Panc1 (cell line): ENCODE data around the gene CACNA1E. TPM values are rescaled to one million over a fixed set of nuclear protein-coding genes. Genes with fewer than 3 reads are reported as not detected.

Source experiments
- ATAC-seq: fragments of 200-7000 bp; cut with Tn5 transposase; 2 replicates; pipeline ENCODE4 v1.9.1; 2020; ENCODE audit warnings: mild to moderate bottlenecking, moderate library complexity
- BruUV-seq: library from RNA; stranded (reverse); fragments of 400-500 nt; replicated peaks from 2 replicates; lab custom pipeline; 2021; lab: Mats Ljungman, UMichigan
- CTCF ChIA-PET: fragments of 300-600 bp; sonication (Branson Sonifier 250); formaldehyde crosslinking; loops from one replicate; lab custom pipeline; 2022; ENCODE audit warnings: antibody characterized with exemption; lab: Charles Lee
- POLR2A ChIA-PET: fragments of 300-600 bp; sonication (Branson Sonifier 250); formaldehyde crosslinking; loops from one replicate; lab custom pipeline; 2022; ENCODE audit warnings: antibody characterized with exemption; lab: Charles Lee
- DNase-seq: peaks from one replicate; pipeline ENCODE4 v3.0.0-alpha.2; 2010; ENCODE audit warnings: low read depth, low spot score
- H3K27ac ChIP-seq: 2 replicates; pipeline ENCODE4 v1.5.1; 2011; ENCODE audit warnings: mild to moderate bottlenecking, low read length, inconsistent platforms
- H3K27me3 ChIP-seq: fragments of 200-500 bp; sonication (Bioruptor generic); 2 replicates; pipeline ENCODE4 v1.6.0; 2014; ENCODE audit warnings: low read length, inconsistent platforms; ENCODE audit not compliant: control insufficient read depth, insufficient read depth
- H3K36me3 ChIP-seq: fragments of 200-500 bp; sonication (Bioruptor generic); 2 replicates; pipeline ENCODE4 v1.5.1; 2014; ENCODE audit warnings: inconsistent platforms, mild to moderate bottlenecking, low read length, moderate library complexity; ENCODE audit not compliant: control insufficient read depth, insufficient read depth
- H3K4me1 ChIP-seq: 2 replicates; pipeline ENCODE4 v1.5.1; 2011; ENCODE audit warnings: inconsistent platforms, mild to moderate bottlenecking, low read length, moderate library complexity; ENCODE audit not compliant: control insufficient read depth, insufficient read depth
- H3K4me3 ChIP-seq, 2 experiments: 2 replicates each; pipeline ENCODE4 v1.5.1; 2011 to 2012; ENCODE audit warnings: low read depth in 2 of 2, low read length in 2 of 2, mild to moderate bottlenecking in 2 of 2, inconsistent platforms in 1 of 2, moderate library complexity in 1 of 2
- H3K9me3 ChIP-seq: fragments of 200-500 bp; sonication (Bioruptor generic); 2 replicates; pipeline ENCODE4 v1.5.1; 2014; ENCODE audit warnings: low read depth, mild to moderate bottlenecking, inconsistent platforms, low read length, moderate library complexity; ENCODE audit not compliant: control insufficient read depth, insufficient read depth
- CTCF ChIP-seq: fragments of 450-650 bp; IDR thresholded peaks from 2 replicates; pipeline ENCODE4 v1.5.1; 2017; ENCODE audit warnings: mild to moderate bottlenecking
- POLR2AphosphoS5 ChIP-seq: IDR thresholded peaks from 2 replicates; pipeline ENCODE4 v1.6.1; 2012; ENCODE audit warnings: mild to moderate bottlenecking, low read depth, low read length, moderate library complexity
- REST ChIP-seq, 2 experiments: IDR thresholded peaks; 2 replicates each; pipeline ENCODE4 v1.6.1; 2011 to 2012; ENCODE audit warnings: low read depth in 2 of 2, control low read depth in 1 of 2, low read length in 1 of 2, mild to moderate bottlenecking in 1 of 2, moderate library complexity in 1 of 2; ENCODE audit not compliant: insufficient read depth in 1 of 2
- SIN3A ChIP-seq: IDR thresholded peaks from 2 replicates; pipeline ENCODE4 v1.6.1; 2012; ENCODE audit warnings: low read depth, mild to moderate bottlenecking, low read length, moderate library complexity, borderline replicate concordance; ENCODE audit not compliant: insufficient read depth
- TCF7L2 ChIP-seq: IDR thresholded peaks from 2 replicates; pipeline ENCODE4 v1.6.1; 2011; ENCODE audit warnings: mild to moderate bottlenecking, low read depth, low read length, inconsistent platforms
- in situ Hi-C: cut with HindIII; loops from 2 replicates; pipeline ENCODE4 v1.10.0; 2016; ENCODE audit warnings: low sequenced_read_pairs, low pct_unique_long_range_greater_than_20kb
- intact Hi-C: fragments of 100-400 bp; cut with micrococcal nuclease; formaldehyde crosslinking; loops from one replicate; pipeline ENCODE4 v1.10.0; 2022; ENCODE audit not compliant: unreplicated experiment
- total RNA-seq: library from RNA; stranded (reverse); gene quantifications from one replicate; pipeline ENCODE4 v1.2.1, GENCODE V29; 2021; ENCODE audit not compliant: unreplicated experiment

The CACNA1E gene
- total RNA-seq, 1 experiment from 2014 or later: not detected

- Histone ChIP-seq H3K27ac (no peak overlapping the region), H3K4me1 (no peaks in the 10 kb centered on the region), H3K9me3 (no peaks in the 10 kb centered on the region), H3K27me3 (no peaks in the 10 kb centered on the region), H3K36me3 (no peaks in the 10 kb centered on the region), H3K4me3 (no peak overlapping the region)
- intact Hi-C loops (no loop called here), in situ Hi-C loops (no loop called here)
- ATAC-seq (no peak), DNase-seq (no peak)
- POLR2A ChIA-PET: no interaction called here
- BruUV-seq: no TSS peak
- CTCF ChIA-PET: no interaction called here
- TF ChIP-seq SIN3A: no peak
- no peak for TF ChIP-seq CTCF
- TF ChIP-seq REST (IDR thresholded peaks at IDR 0.05; ENCODE audit: insufficient read depth in 1 of 2, low read depth in 2 of 2, low read length in 1 of 2): no peak
- no peak for TF ChIP-seq TCF7L2
- no peak for TF ChIP-seq POLR2AphosphoS5
Measured at GRCh38 chr1:181712711-181713110, 229.4 kb downstream of the CACNA1E start.

- H3K9me3 ChIP-seq: no peaks in the 10 kb centered on the region
Measured at GRCh38 chr1:181714428-181714827, 231.1 kb downstream of the CACNA1E start.

More at GRCh38 chr1:181714428-181714827, 231.1 kb downstream of the CACNA1E start:
- POLR2A ChIA-PET: no interaction called here
- Histone ChIP-seq H3K27me3 (no peaks in the 10 kb centered on the region; the same call in 1 of the 2 replicates), H3K4me1 (no peaks in the 10 kb centered on the region), H3K36me3 (no peaks in the 10 kb centered on the region), H3K27ac (no peak overlapping the region), H3K4me3 (no peak overlapping the region)
- ATAC-seq (no peak), DNase-seq (no peak)
- no TSS peak for BruUV-seq
- in situ Hi-C loops (no loop called here), intact Hi-C loops (no loop called here)
- CTCF ChIA-PET: no interaction called here
- no peak for TF ChIP-seq SIN3A
- TF ChIP-seq CTCF: no peak
- no peak for TF ChIP-seq POLR2AphosphoS5
- no peak for TF ChIP-seq REST (IDR thresholded peaks at IDR 0.05; ENCODE audit: insufficient read depth in 1 of 2, low read depth in 2 of 2, low read length in 1 of 2)
- no peak for TF ChIP-seq TCF7L2
